Fibroblast of villous mesenchyme (primary cell): ENCODE results near the gene SLC38A4. TPM values are rescaled to one million over a fixed set of nuclear protein-coding genes. Genes with fewer than 3 reads are reported as not detected.
"Not testable (repeated sequence)": the region's sequence is repeated elsewhere in the genome, so short reads cannot be mapped to it uniquely, and the experiment has no call there.

Experiments used
- DNase-seq: peaks from one replicate; pipeline ENCODE4 v3.0.0-alpha.2; 2010; ENCODE audit warnings: low read depth
- H3K4me3 ChIP-seq: 2 replicates; pipeline ENCODE4 v1.5.1; 2011; ENCODE audit warnings: low read depth, mild to moderate bottlenecking, low read length
- CTCF ChIP-seq: IDR thresholded peaks from 2 replicates; pipeline ENCODE4 v1.5.1; 2012; ENCODE audit warnings: low read depth, mild to moderate bottlenecking, low read length; ENCODE audit not compliant: insufficient read depth
- total RNA-seq: library from RNA; depleted of rRNA; stranded (reverse); fragments of >200 nt; gene quantifications from 2 replicates; pipeline ENCODE4 v1.2.3, GENCODE V29; 2012

The SLC38A4 gene
- total RNA-seq, 1 donor, result 23.7 TPM

DNA sequence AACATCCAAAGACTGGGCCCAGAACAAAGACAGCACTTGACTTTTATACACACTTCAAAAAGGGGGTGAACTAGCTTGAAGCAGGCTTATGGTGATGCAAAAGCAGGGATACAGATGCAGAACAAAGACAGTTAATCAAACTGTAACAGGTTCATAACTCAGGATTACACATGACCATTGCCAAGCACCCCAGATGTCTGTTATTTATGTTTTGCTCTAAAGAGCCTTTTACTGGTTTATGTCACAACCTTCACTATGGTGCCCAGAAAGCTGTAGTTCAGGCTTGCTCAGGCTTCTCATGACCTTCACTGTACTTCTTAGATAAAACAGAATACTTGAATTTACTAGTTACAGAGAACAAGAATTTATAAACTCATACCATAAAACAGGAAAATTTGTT, 31.7 kb upstream of the SLC38A4 start:
- DNase-seq, result peak; percentile 52
- no peak overlapping the region for H3K4me3 ChIP-seq
- no peak for TF ChIP-seq CTCF

DNA sequence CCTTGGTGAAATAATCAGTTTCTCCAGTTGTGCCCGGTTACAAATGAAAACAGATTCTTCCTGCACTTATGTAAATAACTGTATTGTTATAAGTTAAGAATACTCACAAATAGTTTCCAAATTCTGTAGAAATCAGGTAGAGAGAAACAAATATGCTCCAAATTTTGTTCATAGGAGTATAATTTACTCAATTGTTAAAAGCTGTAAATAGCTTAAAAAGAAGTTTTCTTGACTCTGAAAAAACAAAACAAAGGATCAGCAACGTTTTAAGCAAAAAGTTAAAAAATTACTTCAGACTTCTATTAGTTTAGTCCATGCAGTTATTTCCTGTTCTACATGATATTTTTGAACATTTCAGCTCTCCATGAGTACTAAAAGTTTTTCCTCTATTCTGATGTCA, 30.0 kb upstream of the SLC38A4 start:
- no peak for DNase-seq
- H3K4me3 ChIP-seq, result no peak overlapping the region
- no peak for TF ChIP-seq CTCF

GRCh38 chr12:46854188-46854587, 28.4 kb upstream of the SLC38A4 start:
- not testable (repeated sequence) for H3K4me3 ChIP-seq, DNase-seq

DNA sequence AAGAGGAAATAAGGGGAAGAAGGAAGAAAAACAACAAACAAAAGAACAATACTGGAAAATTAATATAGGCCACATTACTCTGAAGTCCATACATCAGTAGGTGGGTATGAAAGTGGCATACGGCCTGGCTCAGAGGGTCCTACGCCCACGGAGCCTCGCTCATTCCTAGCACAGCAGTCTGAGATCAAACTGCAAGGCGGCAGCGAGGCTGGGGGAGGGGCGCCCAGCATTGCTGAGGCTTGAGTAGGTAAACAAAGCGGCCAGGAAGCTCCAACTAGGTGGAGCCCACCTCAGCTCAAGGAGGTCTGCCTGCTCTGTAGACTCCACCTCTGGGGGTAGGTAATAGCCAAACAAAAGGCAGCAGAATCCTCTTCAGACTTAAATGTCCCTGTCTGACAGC, 23.0 kb upstream of the SLC38A4 start:
- not testable (repeated sequence) for H3K4me3 ChIP-seq, DNase-seq

DNA sequence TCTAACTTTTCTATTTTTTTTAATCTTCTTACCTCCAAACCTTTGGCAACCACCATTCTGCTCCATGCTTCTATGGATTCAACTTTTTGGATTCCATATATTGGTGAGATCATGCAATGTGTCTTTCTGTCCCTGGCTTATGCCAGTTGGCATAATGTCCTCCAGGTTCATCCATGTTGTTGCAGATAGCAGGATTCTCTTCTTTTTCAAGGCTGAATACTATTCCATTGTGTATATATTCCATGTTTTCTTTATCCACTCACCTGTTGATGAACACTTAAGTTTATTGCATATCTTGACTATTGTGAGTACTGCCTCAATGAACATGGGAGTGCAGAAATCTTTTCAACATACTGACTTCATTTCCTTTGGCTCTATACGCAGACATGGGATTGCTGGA, 21.2 kb upstream of the SLC38A4 start:
- DNase-seq, result no peak
- H3K4me3 ChIP-seq, result no peak overlapping the region
- TF ChIP-seq CTCF, result no peak

DNA sequence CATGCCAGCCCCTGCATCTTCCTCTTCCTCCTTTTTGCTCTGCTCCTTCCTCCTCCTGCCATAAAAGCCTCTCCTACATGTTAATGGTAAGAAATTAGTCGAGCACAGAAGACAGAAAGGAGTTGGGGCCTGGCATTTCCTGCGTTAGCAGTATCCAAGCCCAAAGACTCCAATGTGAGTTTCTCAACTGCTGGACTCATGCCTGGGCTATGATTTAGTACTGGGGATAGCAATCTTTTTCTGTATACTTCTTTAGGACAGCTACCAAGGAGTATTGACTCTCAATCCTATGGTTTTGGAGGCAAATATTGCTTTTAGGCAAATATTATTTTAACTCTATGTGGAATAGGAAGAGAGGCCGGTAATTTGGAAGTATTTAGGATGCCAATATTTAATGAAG, 18.0 kb upstream of the SLC38A4 start:
- H3K4me3 ChIP-seq, result no peak overlapping the region
- DNase-seq, result peak; percentile 29
- TF ChIP-seq CTCF, result no peak

GRCh38 chr12:46841891-46842290, 16.1 kb upstream of the SLC38A4 start:
- no peak overlapping the region for H3K4me3 ChIP-seq
- DNase-seq, result no peak

GRCh38 chr12:46839964-46840363, 14.2 kb upstream of the SLC38A4 start:
- DNase-seq, result no peak
- no peak for TF ChIP-seq CTCF
- H3K4me3 ChIP-seq, result no peak overlapping the region

More at GRCh38 chr12:46841891-46842290, 16.1 kb upstream of the SLC38A4 start:
- no peak for TF ChIP-seq CTCF
